PFSK-1 (cell line): Measurements from ENCODE around the gene SOSTDC1. TPM values are rescaled to one million over a fixed set of nuclear protein-coding genes. Genes with fewer than 3 reads are reported as not detected.

Source experiments
- FOXP2 ChIP-seq: optimal IDR thresholded peaks from 2 replicates; pipeline ENCODE3; 2011; ENCODE audit warnings: borderline replicate concordance, control low read depth, inconsistent platforms; ENCODE audit not compliant: insufficient read depth; ENCODE audit errors: extremely low read length, extremely low read depth
- POLR2AphosphoS5 ChIP-seq: IDR thresholded peaks from 2 replicates; pipeline ENCODE4 v1.6.1; 2012; ENCODE audit warnings: low read depth, mild to moderate bottlenecking, control low read depth, low read length, moderate library complexity
- REST ChIP-seq, 2 experiments: IDR thresholded peaks; 2 replicates each; pipeline versions ENCODE4 v1.6.1 to v1.8.0; 2011 to 2012; ENCODE audit warnings: low read depth in 2 of 2, low read length in 2 of 2, control low read depth in 1 of 2, inconsistent platforms in 1 of 2, mild to moderate bottlenecking in 1 of 2, moderate library complexity in 1 of 2; ENCODE audit not compliant: insufficient read depth in 1 of 2
- SIN3A ChIP-seq: IDR thresholded peaks from 2 replicates; pipeline ENCODE4 v1.6.1; 2012; ENCODE audit warnings: mild to moderate bottlenecking, low read length, moderate library complexity, borderline replicate concordance; ENCODE audit not compliant: insufficient read depth
- TAF1 ChIP-seq: IDR thresholded peaks from 2 replicates; pipeline ENCODE4 v1.6.1; 2012; ENCODE audit warnings: low read length, control low read depth, borderline replicate concordance; ENCODE audit not compliant: insufficient read depth
- polyA plus RNA-seq: library from polyadenylated mRNA; unstranded; fragments of >200 nt; gene quantifications from one replicate; pipeline ENCODE4 v1.2.1, GENCODE V29; 2012; ENCODE audit warnings: low read depth, missing spikeins; ENCODE audit not compliant: insufficient read length

The SOSTDC1 gene, protein sequence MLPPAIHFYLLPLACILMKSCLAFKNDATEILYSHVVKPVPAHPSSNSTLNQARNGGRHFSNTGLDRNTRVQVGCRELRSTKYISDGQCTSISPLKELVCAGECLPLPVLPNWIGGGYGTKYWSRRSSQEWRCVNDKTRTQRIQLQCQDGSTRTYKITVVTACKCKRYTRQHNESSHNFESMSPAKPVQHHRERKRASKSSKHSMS
- polyA plus RNA-seq = 0.15 TPM

GRCh38 chr7:16465469-16466361, at the start of gene SOSTDC1:
Gene SOSTDC1 (minus strand): TSS chr7:16465738. CDS start chr7:16465668, 70 bp downstream.
- no peak for TF ChIP-seq TAF1
- TF ChIP-seq SIN3A = no peak
- TF ChIP-seq POLR2AphosphoS5 = no peak
- no peak for TF ChIP-seq FOXP2
- TF ChIP-seq REST (IDR thresholded peaks at IDR 0.05; ENCODE audit: insufficient read depth in 1 of 2, low read depth in 2 of 2, low read length in 2 of 2) = no peak

- TF ChIP-seq REST (IDR thresholded peaks at IDR 0.05; ENCODE audit: insufficient read depth in 1 of 2, low read depth in 2 of 2, low read length in 2 of 2) (no peak), SIN3A (no peak), FOXP2 (no peak), POLR2AphosphoS5 (no peak), TAF1 (no peak)
Measured at GRCh38 chr7:16514729-16515128, 49.2 kb upstream of the SOSTDC1 start.

DNA sequence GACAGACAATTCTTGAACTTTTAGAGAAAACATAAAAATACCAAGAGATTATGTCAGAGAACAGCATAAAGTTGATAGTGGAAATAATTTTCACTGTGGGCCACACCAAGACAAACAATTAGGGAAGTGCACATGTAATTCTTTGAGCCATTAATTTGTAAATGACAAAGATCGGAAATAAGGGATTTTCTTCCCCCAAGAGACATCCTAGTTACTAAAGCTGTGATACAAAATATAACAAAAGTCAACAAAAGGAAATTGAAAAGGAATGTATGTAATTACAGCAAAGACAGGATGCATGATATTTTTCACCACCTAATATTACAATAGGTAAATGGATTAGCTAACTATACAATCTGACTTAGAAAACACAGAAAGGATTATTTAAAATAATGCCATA, 48.7 kb upstream of the SOSTDC1 start:
- TF ChIP-seq TAF1 = no peak
- no peak for TF ChIP-seq REST (IDR thresholded peaks at IDR 0.05; ENCODE audit: insufficient read depth in 1 of 2, low read depth in 2 of 2, low read length in 2 of 2)
- no peak for TF ChIP-seq FOXP2
- no peak for TF ChIP-seq POLR2AphosphoS5
- TF ChIP-seq SIN3A = no peak

DNA sequence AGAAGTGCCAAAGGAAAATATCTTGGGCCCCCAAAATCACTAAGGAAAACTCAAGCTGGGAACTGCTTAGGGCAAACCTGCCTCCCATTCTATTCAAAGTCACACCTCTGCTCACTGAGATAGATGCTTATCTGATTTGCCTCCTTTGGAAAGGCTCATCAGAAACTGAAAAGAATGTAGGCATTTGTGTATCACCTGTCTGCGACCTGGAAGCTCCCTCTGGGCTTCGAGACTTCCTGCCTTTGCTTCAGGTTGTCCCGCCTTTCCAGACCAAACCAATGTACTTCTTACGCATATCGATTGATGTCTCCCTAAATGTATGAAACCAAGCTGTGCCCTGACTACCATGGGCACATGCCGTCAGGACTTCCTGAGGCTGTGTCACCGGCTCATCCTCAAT, 46.6 kb upstream of the SOSTDC1 start:
- TF ChIP-seq SIN3A = no peak
- TF ChIP-seq FOXP2 = no peak
- no peak for TF ChIP-seq POLR2AphosphoS5
- no peak for TF ChIP-seq TAF1
- no peak for TF ChIP-seq REST (IDR thresholded peaks at IDR 0.05; ENCODE audit: insufficient read depth in 1 of 2, low read depth in 2 of 2, low read length in 2 of 2)
